Islet precursor cell (in vitro differentiated cells): Measurements from ENCODE around the gene ATF3.

Source experiments
- DNase-seq: peaks from one replicate; pipeline ENCODE4 v3.0.0-alpha.2; 2018

ATF3 gene

DNA sequence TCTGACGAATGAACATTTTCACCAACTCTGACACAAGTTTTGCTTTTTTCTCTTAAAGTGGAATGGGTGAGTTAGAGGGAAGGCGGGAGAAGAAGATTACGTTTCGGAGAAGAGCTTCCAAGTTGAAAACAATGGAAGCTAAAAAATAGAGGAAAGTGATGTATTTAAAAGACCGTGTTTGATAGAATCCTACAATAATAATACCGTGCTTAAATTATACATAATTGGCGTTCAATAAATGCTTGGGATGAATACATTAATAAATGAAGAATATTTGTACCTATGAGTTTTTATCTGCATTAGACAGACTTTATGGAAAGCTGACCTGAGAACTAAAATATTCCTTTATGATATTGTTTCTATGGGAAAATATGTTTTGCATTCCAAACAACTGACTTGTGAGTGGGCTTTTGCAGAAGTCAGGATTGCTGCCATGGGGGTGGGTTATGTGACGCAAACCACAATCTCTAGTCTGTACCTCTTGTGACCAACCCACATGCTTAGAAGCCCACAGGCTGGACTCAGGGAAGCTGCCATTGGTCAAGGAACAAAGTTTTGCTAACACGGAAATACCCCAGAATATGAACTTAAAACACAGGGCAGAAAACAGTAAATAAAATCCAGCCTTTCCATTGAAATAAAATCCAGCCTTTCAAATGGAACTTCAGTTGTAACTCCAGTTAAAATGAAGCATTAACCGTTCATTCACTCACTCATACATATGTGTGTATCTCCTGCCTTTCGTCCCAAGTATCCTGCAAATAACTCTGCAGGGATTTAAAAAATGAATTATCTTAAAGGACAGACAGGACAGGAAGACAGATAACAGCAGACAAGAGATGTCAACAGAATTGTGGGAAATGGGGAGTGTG lies 21.3 kb upstream of the ATF3 start:
- DNase-seq, result no peak

DNA sequence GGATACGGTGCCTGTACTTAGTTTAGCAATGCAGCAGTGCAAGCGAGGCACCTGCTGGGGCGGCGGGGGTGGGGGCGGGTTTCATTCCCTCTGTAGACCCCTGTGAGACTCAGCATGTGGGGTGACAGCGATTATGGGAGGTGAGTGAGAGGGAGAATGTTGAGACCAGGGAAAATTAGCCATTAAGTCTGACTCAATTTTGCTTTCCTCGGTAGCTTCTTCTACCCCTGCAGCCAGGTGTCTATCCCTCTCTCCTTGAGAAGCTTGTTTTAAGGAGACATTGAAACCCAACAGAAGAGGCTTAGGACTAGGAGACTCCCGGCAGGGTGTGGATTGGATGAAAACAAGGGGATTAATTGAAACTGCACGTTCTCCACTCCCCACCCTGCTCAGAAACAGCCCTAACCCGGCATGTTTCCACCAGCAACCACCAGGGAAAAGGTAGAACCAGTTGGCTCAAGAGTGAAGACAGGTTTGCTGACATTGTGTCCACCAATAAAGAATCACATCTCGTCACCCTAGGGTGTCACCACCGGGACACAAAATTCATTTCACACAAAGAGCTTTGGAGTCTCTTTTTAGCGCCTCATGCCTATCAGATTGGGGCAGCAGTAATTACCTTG lies 20.6 kb upstream of the ATF3 start:
- DNase-seq, result no peak

DNA sequence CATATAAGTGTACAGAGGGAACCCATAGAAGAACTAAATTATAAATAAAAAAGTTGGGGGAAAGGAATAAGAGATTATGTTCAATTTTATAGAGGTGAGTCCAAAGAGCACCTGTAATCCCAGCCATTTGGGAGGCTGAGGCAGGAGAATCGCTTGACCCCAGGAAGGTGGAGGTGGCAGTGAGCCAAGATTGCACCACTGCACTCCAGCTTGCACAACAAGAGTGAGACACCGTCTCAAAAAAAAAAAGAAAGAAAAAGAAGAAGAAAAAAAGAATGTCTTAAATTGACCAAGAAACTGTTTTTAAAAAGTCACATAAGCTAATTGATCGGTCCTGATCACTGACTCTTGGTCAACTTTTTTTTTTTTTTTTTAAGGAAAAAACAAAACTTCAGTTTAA lies 19.1 kb upstream of the ATF3 start:
- DNase-seq, result no peak

DNA sequence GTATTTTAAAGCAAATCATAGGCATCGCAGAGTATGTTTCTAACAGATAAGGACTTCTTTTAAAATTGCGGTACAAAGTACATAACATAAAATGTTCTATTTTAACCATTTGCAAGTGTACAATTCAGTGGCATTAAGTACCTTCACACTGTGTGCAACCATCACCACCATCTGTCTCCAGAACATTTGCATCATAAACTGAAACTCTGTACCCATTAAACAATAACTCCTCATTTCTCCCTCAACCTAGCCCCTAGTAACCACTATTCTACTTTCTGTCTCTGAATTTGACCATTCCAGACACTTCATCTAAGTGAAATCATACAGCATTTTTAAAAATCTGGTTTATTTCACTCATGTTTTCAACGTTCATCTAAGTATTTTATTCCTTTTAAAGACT lies 16.6 kb upstream of the ATF3 start:
- no peak for DNase-seq

DNA sequence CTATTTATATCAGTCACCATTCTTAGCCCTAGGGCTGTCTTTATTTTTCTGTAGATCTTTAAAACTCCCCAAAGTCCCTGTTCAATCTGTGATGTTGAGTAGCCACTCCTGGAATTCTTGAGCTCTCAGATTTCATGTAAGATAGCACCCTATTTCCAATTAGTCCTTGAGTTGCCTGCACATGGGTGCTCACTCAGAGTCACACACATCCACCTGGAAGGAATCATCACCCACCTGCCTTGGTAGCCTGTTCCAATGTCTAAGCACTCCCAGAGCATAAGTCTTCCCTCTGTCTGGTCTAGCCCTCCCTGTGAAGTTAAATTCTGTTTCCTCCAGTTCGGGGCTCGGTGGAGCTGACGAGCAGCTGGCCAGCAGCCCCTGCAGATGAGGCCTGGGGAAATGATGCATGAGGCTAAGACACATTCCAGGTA lies 14.7 kb upstream of the ATF3 start:
- DNase-seq, result peak; percentile 84

DNA sequence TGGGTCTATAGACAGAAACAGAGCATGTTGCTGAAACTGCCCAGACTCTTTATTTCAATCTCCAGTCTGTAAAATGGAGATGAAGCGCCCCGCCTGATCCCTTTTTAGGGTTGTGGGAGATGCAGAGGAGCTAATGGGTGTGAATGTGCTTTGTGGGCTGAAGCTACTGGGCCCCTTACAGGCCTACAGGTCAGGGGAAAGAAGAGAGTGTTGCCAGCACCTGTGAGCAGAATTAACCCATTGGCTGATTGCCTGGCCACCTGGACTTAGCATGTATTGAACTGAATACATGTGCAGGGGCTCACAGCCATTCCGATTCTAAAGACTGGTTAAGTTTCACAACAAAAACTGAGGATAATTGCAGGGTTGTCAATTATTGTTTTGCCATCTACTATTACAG lies 13.9 kb upstream of the ATF3 start:
- no peak for DNase-seq

DNA sequence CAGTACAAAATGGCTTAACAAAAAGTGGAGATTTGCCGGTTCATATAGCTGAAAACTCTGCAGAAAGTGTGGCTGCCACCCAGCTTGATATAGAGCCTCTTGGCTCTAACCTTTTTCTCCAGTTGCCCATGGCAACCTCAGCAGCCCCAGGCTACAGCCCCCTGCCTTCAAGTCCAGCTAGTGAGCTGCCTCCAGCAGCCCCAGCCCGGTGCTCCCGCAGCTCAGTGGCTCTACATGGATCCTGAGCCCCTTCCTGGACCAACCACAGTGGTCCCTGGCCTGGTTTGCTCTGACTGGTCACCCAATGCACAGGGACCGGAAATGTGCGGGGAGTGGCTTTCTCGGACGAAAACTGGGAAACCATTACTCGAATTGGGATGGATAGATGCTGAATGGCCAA lies 13.3 kb upstream of the ATF3 start:
- peak; percentile 72 for DNase-seq

DNA sequence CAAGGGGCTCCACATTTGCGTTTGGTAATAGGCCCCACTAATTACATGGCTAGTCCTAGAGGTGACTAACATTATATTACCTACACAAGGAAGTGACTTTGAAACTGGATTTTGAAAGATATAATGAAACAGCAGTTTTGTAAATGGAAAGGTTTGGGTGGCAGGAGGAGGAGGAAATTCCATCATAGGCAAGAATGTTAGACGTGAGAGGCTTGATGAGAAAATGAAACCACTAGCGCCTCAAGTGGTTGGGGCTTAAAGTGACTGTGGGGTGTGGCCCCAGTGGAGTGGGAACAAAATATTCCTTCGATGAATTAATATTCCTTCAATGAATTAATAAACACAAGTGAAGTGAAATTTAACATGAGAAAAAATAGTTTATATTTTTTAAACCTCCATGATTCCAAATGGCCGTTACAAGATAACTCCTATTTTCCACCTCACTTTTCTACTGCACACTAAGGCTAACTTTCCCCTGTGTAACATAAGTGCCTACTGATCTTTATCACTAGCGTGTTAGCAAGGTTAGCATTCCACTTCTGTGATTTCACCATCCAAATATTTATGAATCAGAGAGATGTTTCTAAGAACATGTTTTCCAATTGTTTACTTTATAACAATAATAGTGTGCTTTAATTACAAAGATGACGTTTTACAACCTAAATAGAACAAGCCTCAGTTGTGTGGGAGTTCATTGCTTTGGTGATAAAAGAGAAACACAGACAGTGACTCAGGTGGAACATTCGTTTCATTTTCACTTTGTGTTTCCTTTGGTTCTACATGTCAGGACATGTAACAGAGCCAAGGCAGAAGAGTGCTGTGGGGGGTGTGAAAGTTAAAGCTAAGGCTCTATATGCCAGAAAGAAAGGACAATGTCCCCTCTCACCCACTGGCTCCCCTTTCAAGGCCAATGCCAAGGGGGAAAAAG lies 12.5 kb upstream of the ATF3 start:
- peak; percentile 81 for DNase-seq

DNA sequence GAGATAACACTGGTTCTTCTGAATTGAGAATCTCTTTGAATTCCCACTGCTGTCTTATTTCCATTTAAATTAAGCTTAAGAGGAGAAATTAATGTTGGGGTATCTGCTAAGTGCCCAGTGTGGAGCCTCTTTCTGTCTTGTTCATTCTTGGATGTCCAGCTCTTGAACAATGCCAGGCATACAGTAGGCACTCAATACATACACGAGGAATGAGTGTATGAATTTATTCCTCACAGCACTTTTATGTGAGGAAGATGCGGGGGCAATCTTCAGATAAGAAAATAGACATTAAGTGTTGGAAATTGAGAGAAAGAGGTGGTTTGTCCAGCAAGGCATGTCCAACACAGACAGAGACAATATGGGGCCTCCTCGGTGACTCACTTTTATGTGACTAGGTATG lies 11.8 kb upstream of the ATF3 start:
- no peak for DNase-seq

DNA sequence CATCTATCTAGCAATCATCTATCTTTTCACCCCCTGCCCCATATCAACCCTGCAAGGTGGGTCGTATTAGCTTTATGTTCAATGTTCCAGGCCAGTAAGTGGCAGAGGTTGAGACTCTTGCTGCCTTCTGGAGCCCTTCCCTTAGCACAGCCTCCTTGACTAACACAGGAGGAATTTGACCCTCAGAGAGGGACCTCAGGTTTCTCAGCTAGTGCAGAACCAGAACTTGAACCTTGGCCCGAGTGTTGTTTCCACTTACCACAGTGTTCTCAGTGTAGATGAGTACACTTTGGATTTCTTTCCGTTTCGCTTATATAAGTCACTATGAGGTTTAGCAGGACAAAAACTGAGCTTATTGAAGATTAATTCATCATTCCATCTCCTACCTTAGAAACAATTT lies 11.1 kb upstream of the ATF3 start:
- peak; percentile 63 for DNase-seq

DNA sequence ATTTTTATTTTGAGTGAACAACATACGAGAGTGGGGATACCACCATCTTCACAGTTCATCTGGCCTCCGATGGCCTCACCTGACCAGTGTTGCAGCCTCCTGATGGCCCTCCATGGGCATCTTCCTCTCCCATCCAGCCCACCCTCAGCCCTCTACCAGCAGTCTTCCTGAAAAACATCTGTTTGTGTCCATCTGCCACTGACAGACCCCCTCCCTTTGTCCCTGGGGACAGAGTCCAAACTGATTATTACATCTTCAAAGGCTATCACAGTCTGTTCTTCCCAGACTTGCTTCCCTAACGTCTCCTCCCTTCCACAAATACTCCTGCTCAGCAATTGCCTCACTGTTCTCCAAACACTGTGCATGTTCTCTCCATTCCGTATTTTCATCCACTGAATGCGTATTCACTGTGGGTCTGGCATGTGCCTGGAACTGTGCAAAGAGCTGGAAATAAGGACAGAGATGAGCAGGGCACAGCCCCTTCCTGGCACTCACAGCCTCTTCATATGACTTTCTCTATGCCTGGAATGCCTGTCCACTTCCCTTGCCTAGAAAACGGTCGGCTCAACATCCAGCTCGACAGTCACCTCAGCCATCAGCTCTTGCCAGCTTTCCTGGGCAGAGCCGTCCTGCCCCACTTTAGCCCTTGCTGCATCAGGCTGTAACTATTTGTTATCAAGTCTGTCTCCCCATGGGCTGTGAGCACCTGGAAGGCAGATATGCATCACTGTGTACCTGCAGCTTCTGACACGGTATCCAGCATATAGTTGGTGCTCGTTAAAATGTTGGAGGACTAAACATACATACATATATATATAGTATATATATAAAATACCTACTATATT lies 8.3 kb upstream of the ATF3 start:
- DNase-seq, result peak; percentile 56

DNA sequence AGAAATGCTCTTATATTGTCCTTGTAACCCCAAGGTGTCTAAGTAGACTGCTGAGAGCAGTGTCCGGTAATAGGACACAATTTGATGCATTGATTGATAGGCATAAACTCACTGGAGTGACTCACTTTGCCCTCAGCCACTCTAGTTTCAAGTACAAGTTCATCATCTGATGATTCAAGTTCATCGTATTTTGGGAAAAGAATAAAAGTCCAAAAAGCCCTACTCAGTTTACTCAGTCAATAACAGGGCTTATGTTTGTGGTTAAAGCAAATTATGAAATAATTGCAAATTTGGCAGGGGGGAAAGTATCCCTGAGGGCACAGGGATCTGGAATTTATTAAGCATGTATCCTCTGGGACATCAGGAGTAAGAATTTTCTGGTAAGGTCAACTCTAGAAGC lies 7.6 kb upstream of the ATF3 start:
- DNase-seq, result no peak

DNA sequence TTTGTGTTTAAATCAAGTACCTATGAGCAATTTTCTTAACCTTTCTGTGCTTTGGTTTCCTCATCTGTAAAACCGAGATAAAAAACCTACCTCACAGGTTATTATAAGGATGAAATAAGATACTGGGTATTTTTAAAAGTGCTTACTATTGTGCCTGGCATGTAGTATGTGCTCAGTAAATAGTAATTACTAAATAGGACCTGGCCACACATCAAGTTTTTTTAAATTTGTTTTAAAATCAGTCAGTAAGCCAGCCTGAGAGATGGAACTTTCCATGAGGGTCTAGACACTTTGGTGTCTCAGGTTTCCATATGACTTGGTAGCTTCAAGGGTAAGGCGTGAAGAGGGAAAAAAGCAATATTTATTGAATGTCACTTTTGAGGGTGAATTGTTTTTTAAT lies 7.0 kb upstream of the ATF3 start:
- no peak for DNase-seq

DNA sequence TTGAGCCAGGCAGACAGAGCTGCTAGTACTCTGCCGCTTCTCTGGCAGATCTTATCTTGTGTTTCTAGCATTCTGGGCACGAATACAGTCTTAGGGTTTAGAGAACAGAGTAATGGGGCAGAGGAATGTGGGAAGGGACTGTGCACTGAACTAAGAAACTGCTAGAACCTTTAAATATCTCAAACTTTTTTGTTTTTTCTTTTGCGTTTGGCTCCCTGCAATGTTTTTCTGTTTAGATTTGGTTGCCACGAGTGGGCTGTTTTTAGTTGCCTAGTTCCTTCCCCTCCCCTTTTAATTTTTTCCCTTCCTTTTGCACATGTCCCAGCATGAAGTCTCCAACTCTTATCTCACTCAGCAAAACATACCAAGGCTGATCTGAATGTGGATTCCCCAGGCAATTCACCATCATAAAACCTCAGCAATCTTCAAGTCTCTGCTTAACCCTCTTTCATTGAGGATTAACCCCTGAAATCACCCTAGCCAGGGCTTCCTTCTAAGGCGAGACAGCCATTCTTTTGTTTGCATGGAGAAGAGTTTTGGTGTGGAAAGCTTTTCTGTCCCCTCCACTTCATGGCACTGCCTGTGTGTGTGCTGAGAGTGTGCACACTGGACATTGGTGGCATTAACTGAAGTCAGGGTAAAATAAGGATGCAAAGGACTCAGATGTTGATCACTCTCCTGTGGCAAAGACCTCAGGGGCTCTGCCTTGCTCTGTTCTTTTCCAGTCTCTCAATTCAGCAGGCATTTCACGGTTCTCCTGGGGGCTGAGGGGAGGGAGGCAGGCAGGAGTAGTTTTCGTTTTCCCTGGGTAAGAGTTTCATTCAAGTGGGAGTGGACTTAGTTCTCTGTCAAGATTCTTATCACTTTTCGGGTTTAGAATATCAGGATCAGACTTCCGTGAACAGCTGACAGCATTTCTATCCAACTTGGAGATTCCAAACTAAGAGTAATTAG lies 2.8 kb upstream of the ATF3 start:
- DNase-seq, result peak; percentile 75

DNA sequence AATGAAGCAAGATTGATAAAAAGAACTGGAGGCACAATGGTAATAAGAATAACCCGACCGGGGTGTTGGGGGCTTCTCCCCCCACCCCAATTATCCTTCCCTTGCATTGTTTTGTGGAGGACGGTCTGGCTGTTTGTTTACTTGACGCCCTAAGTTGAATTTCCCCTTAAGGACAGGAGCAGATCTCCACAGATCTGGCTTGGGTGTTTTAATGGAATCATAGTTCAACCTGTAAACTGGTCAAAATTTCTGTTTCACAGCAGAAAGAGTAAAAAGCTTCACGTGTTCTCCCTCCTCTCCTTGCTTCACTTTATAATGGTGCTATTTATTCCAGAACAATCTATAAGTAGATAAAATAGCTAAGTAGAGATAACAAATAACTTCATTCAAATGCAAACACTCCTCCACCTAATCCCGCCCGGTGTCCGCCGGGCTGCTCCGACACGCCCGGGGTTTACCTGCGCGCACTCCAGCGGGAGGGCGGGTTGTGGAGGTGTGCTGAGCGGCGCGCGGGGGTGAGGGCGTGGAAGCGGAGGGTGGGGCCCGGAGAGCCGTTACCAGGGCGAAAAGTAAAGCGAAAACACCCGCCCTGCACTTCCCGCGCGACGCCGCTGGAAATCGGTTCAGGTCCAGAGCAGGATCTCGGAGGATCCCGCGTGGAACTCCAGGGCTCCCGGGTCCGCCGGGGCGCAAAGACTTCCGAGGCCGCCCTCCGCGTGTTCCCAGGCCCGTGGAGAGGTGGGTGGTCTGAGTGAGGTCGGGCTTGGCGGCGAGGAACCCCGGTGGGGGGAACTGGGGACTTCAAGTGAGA lies 2.0 kb upstream of the ATF3 start:
- peak; percentile 72 for DNase-seq

DNA sequence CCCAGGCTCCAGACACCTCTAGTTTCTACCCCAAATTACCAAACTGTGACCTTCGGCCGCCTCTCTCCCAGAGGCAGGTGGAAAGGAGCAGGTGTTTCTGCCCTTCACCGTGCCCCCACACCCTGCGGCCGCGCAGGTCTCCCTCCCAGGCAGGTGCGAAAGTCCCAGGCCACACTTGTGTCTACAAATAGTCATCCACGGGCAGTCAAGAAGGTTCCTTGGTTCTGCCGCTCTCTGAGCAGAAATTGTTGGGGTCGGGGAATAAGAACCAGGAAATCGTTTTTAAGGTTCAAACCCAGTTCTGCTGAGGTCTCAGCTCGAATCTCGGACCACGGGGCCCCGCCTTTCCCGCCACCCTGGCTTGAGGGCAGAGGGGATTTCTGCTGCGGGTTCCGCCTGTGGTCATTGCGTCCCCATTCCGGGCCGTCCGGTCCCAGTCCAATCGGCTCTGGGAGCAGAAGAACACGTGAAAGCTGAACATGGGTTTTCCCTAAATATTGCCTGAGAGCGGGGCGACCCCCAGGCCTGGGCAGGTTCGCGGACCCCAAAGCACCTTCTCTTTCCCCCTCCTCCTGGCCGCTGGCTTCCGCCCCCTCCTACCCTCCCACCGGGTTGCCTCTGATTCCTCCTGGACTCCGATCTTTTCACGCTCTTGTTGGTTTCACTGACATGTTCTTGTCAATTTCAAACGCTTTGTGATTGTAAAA lies 1.2 kb upstream of the ATF3 start:
- DNase-seq, result peak; percentile 66

DNA sequence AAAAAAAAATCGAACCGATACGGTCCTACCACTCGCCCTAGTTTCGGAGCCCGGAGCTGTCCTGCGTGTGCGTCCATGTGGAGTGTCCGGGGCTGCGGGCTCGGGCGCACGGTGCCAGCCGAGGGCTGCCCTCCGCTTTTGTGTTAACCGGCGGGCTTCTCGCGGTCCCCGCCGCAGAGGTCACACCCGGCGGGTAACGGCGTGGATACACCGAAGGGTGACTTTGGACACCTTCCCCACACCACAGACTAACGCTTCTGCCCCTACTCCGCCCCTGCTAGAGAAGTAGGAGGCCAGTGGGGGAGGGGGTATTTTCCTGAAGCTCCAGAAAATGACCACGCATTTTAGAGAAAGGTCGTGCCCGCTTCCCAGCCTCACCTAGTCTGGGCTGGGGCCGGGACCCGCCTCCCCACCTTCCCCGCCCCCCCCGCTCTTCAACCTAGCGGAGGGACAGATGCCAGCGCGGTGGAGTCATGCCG lies 609 bp upstream of the ATF3 start:
- no peak for DNase-seq

DNA sequence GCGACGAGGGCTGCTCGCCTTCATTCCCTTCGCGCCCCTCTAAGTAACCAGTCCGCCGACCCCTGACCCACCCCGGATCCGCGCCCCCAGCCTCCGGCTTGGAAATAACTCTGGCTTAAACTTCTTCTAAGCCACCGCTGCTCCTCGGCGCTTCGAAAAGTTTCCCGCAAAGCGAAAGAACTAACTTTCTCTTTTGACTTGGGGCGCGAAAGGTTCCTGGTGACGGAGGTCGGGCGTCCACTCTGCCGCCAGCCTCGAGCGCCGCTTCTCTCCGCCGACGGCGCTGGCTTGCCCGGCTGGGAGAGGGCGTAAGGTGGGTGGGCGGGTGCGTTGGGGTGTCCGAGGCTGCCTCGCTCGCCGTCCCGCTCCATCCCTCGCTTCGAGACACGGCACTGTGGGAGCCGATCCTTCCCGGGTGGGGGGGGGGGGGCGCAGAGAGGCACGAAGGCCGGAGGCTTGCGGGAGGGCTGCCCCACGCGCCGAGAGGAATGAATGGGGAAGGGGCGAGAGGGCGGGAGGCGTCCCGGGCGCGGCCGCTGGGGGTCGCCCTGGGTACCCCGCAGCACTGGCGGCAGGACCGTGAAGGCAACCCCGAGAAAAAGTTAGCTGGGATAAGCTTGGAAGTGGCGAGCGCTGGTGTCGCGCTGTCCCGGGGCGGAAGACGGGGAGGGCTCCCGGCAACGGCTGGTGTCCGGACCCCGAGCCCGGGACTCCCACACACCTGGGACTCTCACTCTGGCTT lies 569 bp downstream of the ATF3 start:
- DNase-seq, result peak; percentile 83
